Lower leg skin (tissue), 4 donors: ENCODE data around the gene KCNQ4. TPM values are rescaled to one million over a fixed set of nuclear protein-coding genes. Genes with fewer than 3 reads are reported as not detected.

Experiments
- DNase-seq, 2 donors: peaks; one replicate each; pipeline ENCODE4 v3.0.0-alpha.2; 2019; ENCODE audit warnings: low spot score in 2 of 2
- H3K4me3 ChIP-seq: fragments of 200-600 bp; sonication (generic); 2 replicates; pipeline ENCODE4 v1.5.1; 2017; ENCODE audit warnings: mild to moderate bottlenecking, low read depth; ENCODE audit not compliant: poor library complexity, severe bottlenecking
- CTCF ChIP-seq, 3 donors: fragments of 450-650 bp; IDR thresholded peaks; one replicate each; pipeline ENCODE4 v1.5.1; 2016; ENCODE audit warnings: antibody characterized with exemption in 3 of 3, mild to moderate bottlenecking in 3 of 3, moderate library complexity in 2 of 3
- POLR2A ChIP-seq, 2 donors: fragments of 450-650 bp; IDR thresholded peaks; one replicate each; pipeline ENCODE4 v1.6.1; 2016 to 2017; ENCODE audit warnings: antibody characterized with exemption in 2 of 2, mild to moderate bottlenecking in 1 of 2, moderate library complexity in 1 of 2
- WGBS, 2 donors: methylation state at CpG; one replicate each; pipeline ENCODE4 v1.1.5; 2018; 5-methylcytosine and 5-hydroxymethylcytosine counted together
- intact Hi-C: fragments of 100-400 bp; cut with DNase I; formaldehyde crosslinking; loops from one replicate; pipeline ENCODE4 v1.15.0; 2023; ENCODE audit warnings: low total_unique reads
- total RNA-seq, 4 donors: library from RNA; depleted of rRNA; stranded (reverse); fragments of >200 nt; gene quantifications; one replicate each; pipeline ENCODE4 v1.1.0, GENCODE V29; 2016

KCNQ4 gene
- total RNA-seq, 4 donors from 2014 or later: 1.3 to 2.7 (median 2.0) TPM

- TF ChIP-seq POLR2A (IDR thresholded peaks at IDR 0.05) (no peak), CTCF (IDR thresholded peaks at IDR 0.05) (no peak)
- 21 to 30% methylated on average over 10 of the region's 10 CpGs for WGBS, 2 donors
- peak overlapping the region; percentile 26 for H3K4me3 ChIP-seq
- no peak for DNase-seq
- intact Hi-C loops: no loop called here
Measured at GRCh38 chr1:40860706-40861223, 77.2 kb downstream of the KCNQ4 start.

GRCh38 chr1:40861224-40862003, 77.8 kb downstream of the KCNQ4 start:
- TF ChIP-seq POLR2A (IDR thresholded peaks at IDR 0.05) (no peak), CTCF (IDR thresholded peaks at IDR 0.05) (no peak)
- peak overlapping the region; percentile 44 for H3K4me3 ChIP-seq
- WGBS, 2 donors: 4 to 12% methylated on average over 26 to 47 of the region's 98 CpGs
- DNase-seq: no peak
- intact Hi-C loops: no loop called here

- TF ChIP-seq CTCF (IDR thresholded peaks at IDR 0.05) (no peak), POLR2A (IDR thresholded peaks at IDR 0.05) (peak in 1 of 2 donors; percentile 64)
- intact Hi-C loops: no loop called here
- WGBS, 2 donors: 4 to 5% methylated on average over 52 to 59 of the region's 75 CpGs
- DNase-seq: peak; percentile 94 to 98
- peak within 1 kb of the TSS; percentile 44 for H3K4me3 ChIP-seq
Measured at GRCh38 chr1:40862008-40862863, 78.6 kb downstream of the KCNQ4 start, which contains the start of gene CITED4. Gene CITED4 (minus strand): TSS chr1:40862363. CDS start chr1:40862127, 236 bp downstream.

GRCh38 chr1:40868051-40868723, 84.6 kb downstream of the KCNQ4 start:
- H3K4me3 ChIP-seq: no peak overlapping the region
- TF ChIP-seq POLR2A (IDR thresholded peaks at IDR 0.05): no peak
- no peak for TF ChIP-seq CTCF (IDR thresholded peaks at IDR 0.05)
- WGBS, 2 donors: 73 to 82% methylated on average over 4 of the region's 4 CpGs
- intact Hi-C loops: no loop called here
- no peak for DNase-seq

GRCh38 chr1:40870135-40870728, 86.6 kb downstream of the KCNQ4 start:
- intact Hi-C loops: no loop called here
- no peak overlapping the region for H3K4me3 ChIP-seq
- no peak for DNase-seq
- WGBS, 2 donors: 71 to 100% methylated on average over 2 of the region's 2 CpGs
- no peak for TF ChIP-seq POLR2A (IDR thresholded peaks at IDR 0.05)
- TF ChIP-seq CTCF (IDR thresholded peaks at IDR 0.05): no peak
